Testis (tissue), 3 donors: ENCODE data around the gene RPLP2. TPM values are rescaled to one million over a fixed set of nuclear protein-coding genes. Genes with fewer than 3 reads are reported as not detected.

ENCODE experiments used
- DNase-seq: peaks from one replicate; pipeline ENCODE4 v3.0.0-alpha.2; 2019
- H3K27ac ChIP-seq, 2 donors: fragments of 200-600 bp; sonication (generic); one replicate each; pipeline ENCODE4 v1.5.1; 2019
- H3K27me3 ChIP-seq: fragments of 200-600 bp; sonication (generic); one replicate; pipeline ENCODE4 v1.5.1; 2019
- H3K36me3 ChIP-seq: fragments of 200-600 bp; sonication (generic); one replicate; pipeline ENCODE4 v1.5.1; 2017; ENCODE audit warnings: low read depth; ENCODE audit errors: missing control alignments
- H3K4me1 ChIP-seq: fragments of 200-600 bp; sonication (generic); one replicate; pipeline ENCODE4 v1.5.1; 2019
- H3K4me3 ChIP-seq, 2 donors: fragments of 200-600 bp; sonication (generic); one replicate each; pipeline ENCODE4 v1.5.1; 2017 to 2019
- H3K9me3 ChIP-seq: fragments of 200-600 bp; sonication (generic); one replicate; pipeline ENCODE4 v1.5.1; 2017
- POLR2A ChIP-seq: fragments of 450-650 bp; IDR thresholded peaks from one replicate; pipeline ENCODE4 v1.6.1; 2017; ENCODE audit warnings: antibody characterized with exemption, mild to moderate bottlenecking, moderate library complexity
- WGBS, 2 donors: methylation state at CpG; one replicate each; pipeline ENCODE4 v1.1.5; 2018; 5-methylcytosine and 5-hydroxymethylcytosine counted together
- intact Hi-C: fragments of 100-400 bp; cut with DNase I; formaldehyde crosslinking; loops from one replicate; pipeline ENCODE4 v1.15.1; 2023; ENCODE audit warnings: low total_unique reads
- polyA plus RNA-seq: library from polyadenylated mRNA; stranded (reverse); fragments of 350-450 nt; fragmentation: Illumina TruSeq; extraction: RNeasy Lipid Tissue Mini Kit (QIAGEN cat#74804); gene quantifications from one replicate; pipeline ENCODE4 v1.2.3, GENCODE V29; 2014; ENCODE audit warnings: low read depth, low replicate concordance; ENCODE audit not compliant: insufficient read depth
- total RNA-seq, 2 donors: library from RNA; depleted of rRNA; stranded (reverse); fragments of >200 nt; gene quantifications; one replicate each; pipeline ENCODE4 v1.2.3, GENCODE V29; 2016
- TF ChIP-seq, protein P1 (sequence below), 3 experiments: fragments of 450-650 bp in 2 of 3; fragments of 200-600 bp in 1 of 3; sonication (generic) in 1 of 3; IDR thresholded peaks; one replicate each; pipeline ENCODE4 v1.5.1; 2016 to 2019; ENCODE audit warnings: antibody characterized with exemption in 3 of 3, mild to moderate bottlenecking in 2 of 3, moderate library complexity in 1 of 3

The RPLP2 gene
- total and polyA plus RNA-seq, 3 donors from 2014 or later = 193 to 943 (median 864) TPM

- no peaks in the 10 kb centered on the region for H3K36me3 ChIP-seq
- H3K27me3 ChIP-seq = no peaks in the 10 kb centered on the region
- H3K9me3 ChIP-seq = no peaks in the 10 kb centered on the region
- H3K4me3 ChIP-seq = no peak overlapping the region
- TF ChIP-seq, protein P1, sequence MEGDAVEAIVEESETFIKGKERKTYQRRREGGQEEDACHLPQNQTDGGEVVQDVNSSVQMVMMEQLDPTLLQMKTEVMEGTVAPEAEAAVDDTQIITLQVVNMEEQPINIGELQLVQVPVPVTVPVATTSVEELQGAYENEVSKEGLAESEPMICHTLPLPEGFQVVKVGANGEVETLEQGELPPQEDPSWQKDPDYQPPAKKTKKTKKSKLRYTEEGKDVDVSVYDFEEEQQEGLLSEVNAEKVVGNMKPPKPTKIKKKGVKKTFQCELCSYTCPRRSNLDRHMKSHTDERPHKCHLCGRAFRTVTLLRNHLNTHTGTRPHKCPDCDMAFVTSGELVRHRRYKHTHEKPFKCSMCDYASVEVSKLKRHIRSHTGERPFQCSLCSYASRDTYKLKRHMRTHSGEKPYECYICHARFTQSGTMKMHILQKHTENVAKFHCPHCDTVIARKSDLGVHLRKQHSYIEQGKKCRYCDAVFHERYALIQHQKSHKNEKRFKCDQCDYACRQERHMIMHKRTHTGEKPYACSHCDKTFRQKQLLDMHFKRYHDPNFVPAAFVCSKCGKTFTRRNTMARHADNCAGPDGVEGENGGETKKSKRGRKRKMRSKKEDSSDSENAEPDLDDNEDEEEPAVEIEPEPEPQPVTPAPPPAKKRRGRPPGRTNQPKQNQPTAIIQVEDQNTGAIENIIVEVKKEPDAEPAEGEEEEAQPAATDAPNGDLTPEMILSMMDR (IDR thresholded peaks at IDR 0.05) = no peak
- no peak for TF ChIP-seq POLR2A
- no peak for DNase-seq
- WGBS, 2 donors = 36 to 70% methylated on average over 2 to 28 of the region's 31 CpGs
- no peak overlapping the region for H3K27ac ChIP-seq
- intact Hi-C loops = no loop called here
- H3K4me1 ChIP-seq = no peaks in the 10 kb centered on the region
Measured at GRCh38 chr11:788953-789940, 20.5 kb upstream of the RPLP2 start.

DNA sequence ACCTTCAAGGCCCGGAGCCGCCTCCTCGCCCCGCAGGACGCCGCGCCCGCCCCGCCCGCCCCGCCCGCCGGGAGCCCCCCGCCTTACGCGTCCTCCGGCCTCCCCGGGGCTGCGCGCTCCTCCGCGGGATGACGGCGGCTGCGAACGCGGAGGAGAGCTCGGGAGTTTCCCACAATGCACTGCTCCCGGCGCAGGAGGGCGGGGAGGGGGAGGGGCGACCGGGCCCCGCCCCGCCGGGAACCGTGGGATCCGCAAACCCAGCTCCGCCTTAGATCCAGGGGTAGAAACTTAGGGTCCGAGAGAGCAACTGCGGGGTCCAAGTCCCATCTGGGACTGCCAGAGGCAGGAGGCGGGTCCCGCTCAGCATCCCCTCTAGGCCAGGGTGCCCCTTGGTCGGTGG lies 19.8 kb upstream of the RPLP2 start, which contains the start of gene CEND1:
Gene CEND1 (minus strand): TSS at position 148 of the 400 bp plus-strand sequence. CDS start 1,514 bp downstream, outside the sequence.
- no peak for DNase-seq
- TF ChIP-seq POLR2A = no peak
- TF ChIP-seq, protein P1 (IDR thresholded peaks at IDR 0.05) = no peak
- Histone ChIP-seq H3K27ac (no peak within 1 kb of the TSS), H3K4me1 (peaks cover 5% of the 10 kb centered on the region), H3K27me3 (no peaks in the 10 kb centered on the region), H3K4me3 (no peak within 1 kb of the TSS), H3K36me3 (no peaks in the 10 kb centered on the region), H3K9me3 (no peaks in the 10 kb centered on the region)
- intact Hi-C loops = no loop called here
- 4% methylated on average over 34 of the region's 44 CpGs; no CpG with 5 or more reads in 1 of the 2 donors for WGBS, 2 donors

DNA sequence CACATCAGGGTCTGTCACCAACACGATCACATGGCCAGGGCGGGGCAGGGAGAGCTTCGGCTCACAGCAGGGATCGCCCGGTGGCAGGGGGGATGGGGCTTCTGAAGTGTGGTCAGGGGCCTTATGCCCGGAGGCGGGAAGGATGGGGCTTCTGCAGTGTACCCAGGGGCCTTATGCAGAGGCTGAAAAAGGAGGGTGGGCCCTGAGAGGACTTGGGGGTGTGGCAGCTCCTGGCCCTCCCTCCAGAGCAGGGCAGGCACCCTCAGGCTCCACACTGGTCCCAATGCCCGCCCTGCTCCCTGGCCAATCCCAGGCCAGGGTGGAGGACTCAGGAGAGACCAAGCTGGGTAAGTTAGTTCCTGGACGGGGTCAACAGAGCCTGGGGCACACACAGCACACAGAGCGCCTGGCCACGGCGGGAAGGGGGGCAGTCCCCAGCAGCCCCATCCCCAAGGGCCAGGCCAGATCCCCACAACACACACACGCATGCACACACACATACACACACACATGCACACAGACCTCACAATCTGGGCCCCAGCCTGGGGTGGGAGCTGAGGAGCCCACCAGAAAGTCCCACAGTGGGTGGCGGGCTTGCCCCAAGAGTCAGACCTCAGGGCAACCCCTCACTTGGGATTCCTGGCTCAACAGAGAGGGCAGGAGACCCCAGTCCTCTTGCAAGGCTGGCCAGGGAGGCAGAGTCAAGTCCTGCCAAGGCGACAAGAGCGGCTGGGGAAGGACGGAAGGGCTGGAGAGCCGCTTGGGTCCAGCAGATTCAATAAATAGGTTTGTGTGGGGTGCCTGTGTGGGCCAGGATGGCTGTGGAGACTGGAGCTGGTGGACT lies 18.8 kb upstream of the RPLP2 start:
- H3K4me3 ChIP-seq = no peak overlapping the region
- no peak for TF ChIP-seq POLR2A
- TF ChIP-seq, protein P1 (IDR thresholded peaks at IDR 0.05) = no peak
- H3K27me3 ChIP-seq = no peaks in the 10 kb centered on the region
- intact Hi-C loops = no loop called here
- H3K27ac ChIP-seq = no peak overlapping the region
- H3K9me3 ChIP-seq = no peaks in the 10 kb centered on the region
- WGBS, 2 donors = 66 to 74% methylated on average over 6 to 18 of the region's 18 CpGs
- H3K4me1 ChIP-seq = peaks cover 15% of the 10 kb centered on the region
- no peak for DNase-seq
- no peaks in the 10 kb centered on the region for H3K36me3 ChIP-seq

- Histone ChIP-seq H3K4me3 (no peak overlapping the region), H3K9me3 (no peaks in the 10 kb centered on the region), H3K4me1 (peaks cover 19% of the 10 kb centered on the region), H3K27me3 (no peaks in the 10 kb centered on the region), H3K27ac (no peak overlapping the region), H3K36me3 (no peaks in the 10 kb centered on the region)
- 93 to 97% methylated on average over 11 to 49 of the region's 49 CpGs for WGBS, 2 donors
- TF ChIP-seq, protein P1 (IDR thresholded peaks at IDR 0.05) = no peak
- no peak for TF ChIP-seq POLR2A
- no peak for DNase-seq
- intact Hi-C loops = no loop called here
Measured at GRCh38 chr11:791658-792534, 17.9 kb upstream of the RPLP2 start.
